HG03025 (cell line): ENCODE measurements around the gene TMEM209.
"Not testable (repeated sequence)": the region's sequence is repeated elsewhere in the genome, so short reads cannot be mapped to it uniquely, and the experiment has no call there.

ENCODE experiments used
- ATAC-seq: cut with Tn5 transposase; IDR thresholded peaks from one replicate; pipeline ENCODE4 v1.9.1; 2021; ENCODE audit warnings: mild to moderate bottlenecking, moderate library complexity; ENCODE audit not compliant: unreplicated experiment, low FRiP score

Gene TMEM209

DNA sequence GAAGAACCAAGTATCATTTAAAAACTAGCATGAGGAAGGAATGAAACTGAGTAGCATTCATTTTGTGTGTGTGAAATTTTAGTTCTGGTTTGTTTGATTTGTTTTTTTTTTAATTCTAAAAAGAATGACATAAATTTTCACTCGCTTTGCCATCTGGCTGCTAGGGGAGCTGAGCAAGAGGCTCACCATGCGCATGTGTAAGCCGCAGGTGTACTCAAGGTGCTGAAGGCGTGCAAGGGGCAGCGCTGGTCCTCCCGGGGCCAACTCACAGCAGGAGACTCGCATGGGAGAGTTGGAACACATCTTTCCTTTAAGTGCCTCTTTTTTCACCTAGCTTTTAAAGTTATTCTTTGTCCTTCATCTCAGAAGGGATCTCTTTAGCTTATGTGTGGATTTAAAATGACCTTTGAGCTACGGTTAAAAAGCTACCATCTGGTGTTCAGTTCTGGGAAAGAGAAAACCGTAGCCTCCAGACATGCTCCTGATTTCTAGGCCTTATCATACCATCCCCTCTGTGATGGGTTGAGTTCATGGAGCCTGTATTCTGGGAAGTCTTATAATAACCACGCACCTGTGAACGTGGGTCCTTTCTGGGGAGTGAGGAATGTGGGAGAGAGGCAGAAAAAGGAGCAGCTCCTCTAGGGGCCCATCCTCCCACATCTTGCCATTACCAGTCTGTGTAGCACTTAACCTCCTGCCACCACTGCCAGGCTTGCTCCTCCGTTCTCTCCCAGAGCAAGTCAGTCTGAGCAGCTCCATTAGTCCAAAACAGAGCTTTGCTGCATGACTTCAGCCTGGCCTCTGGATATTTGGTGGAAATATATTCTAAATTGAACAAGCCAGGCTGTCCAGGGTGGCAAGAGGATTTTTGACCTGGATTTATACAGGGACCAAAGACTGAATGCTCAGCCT is 73.0 kb downstream of the TMEM209 start:
- ATAC-seq, result no peak

DNA sequence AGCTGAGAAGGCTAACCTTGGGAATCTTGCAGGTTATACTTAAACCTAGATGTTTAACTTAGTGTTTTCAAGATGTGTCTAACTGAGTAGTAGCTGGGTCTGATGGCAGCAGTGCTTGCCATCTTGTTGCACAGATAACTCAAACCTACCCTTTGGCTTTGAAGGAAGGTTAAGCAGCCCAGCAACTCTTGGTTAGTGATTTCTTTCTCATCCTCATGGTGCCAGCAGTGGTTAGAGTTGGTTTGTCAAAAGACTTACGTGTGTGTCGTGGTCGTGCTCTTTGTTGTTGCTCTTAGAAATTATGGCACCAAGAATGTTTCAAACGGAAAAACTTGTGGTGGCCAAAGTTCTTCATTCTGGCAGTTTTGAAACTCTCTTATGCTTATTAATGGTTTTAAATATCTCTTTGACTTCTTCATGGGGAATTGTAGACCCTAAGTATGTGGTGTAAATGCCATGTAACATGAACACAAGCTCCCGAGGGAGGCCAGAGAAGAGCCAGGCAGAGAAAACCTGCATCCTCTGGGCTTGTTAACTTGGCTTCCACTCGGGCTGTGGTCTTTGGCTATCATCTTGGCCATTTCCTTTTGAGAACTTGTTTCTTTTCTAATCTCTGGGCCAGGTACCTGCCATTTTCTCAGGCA is 73.9 kb downstream of the TMEM209 start:
- no peak for ATAC-seq

DNA sequence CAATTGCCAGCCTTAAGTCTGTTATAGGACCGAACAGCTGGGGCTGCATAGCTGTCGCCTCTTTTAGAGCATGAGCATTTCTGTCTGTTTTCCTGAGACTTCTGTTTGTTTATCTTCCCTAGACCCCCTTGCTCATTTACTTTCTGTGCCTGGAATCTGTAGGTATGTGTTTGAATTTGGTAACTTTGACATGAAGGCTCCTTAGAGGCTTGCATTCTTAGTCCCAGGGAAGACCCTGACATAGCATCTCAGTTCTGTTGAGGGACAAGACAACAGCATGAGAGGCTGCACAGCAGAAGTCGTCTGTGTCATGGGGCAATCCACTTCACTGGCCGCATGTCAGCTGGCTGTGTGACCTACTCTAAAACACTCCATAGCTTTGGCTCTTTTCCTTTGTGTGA is 76.2 kb downstream of the TMEM209 start:
- no peak for ATAC-seq

DNA sequence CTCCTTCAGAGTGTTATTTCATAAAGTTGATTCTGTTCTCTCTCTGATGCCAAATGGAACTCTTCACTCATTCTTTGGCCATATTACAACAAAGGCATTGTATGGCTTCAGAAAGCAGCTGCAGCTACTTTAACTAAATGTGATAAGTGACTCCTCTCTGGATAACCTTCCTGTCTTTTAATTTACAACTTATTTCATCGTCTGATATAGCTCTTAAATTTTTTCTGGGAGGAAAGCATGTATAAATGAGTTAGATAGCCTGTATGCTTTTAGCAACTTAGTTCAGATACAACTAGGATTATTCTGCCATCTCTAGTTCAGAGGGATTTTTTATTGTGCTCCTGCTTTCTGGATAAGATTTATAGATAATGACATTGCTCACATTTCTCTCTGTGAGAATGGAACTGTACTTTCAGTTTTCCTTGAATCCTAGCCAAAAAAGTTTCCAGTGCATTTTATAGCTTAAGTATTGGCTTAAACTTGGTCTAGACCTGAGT is 77.3 kb downstream of the TMEM209 start:
- no peak for ATAC-seq

DNA sequence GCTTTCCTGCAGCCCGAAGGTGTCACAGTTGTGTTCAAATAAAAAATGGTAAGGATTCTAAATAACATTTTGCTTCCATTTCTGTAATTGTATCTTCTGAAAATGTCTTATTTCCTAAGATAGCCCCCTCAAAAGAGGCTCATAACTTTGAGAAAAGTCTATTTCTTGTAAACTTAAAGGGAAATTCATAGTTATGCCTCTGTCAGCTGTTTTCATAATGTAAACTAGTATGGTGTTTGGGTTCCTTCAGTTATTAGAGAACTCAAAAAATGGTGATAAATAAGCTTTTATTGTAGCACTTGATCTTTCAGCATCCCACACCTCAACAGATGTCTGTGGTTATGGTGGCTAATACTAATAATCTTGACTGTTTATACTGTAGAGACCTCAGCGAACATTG is 77.8 kb downstream of the TMEM209 start:
- ATAC-seq, result no peak

DNA sequence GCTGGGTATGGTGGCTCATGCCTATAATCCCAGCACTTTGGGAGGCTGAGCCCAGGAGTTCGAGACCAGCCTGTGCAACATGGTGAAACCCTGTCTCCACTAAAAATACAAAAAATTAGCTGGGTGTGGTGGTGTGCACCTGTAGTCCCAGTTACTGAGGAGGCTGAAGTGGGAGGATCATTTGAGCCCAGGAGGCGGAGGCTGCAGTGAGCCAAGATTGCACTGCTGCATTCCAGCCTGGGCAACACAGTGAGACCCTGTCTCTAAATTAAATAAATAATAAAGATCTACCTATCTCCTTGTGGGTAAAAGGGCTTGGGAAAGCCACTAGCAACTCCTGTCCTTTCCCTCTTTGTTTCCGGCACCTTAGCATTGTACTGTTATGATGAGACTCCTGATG is 78.4 kb downstream of the TMEM209 start:
- not testable (repeated sequence) for ATAC-seq

DNA sequence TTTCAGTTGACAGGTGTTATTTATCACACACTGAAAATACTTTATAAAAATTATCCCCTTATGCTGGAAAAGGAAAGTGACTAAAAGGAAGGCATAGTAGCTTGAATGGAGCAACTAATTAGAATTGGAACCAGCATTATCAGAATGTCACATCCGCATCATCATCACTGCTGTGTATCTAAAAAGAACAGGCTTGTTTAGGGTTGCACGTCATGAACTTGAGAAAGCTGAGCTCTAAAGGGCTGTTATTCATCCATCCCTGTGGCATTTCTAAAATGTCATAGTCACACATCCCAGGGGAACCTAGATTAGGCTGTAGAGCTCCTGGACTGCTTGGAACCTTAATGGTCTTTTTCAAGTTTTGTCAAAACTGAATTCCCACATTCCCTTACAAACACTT is 80.5 kb downstream of the TMEM209 start:
- ATAC-seq, result no peak

DNA sequence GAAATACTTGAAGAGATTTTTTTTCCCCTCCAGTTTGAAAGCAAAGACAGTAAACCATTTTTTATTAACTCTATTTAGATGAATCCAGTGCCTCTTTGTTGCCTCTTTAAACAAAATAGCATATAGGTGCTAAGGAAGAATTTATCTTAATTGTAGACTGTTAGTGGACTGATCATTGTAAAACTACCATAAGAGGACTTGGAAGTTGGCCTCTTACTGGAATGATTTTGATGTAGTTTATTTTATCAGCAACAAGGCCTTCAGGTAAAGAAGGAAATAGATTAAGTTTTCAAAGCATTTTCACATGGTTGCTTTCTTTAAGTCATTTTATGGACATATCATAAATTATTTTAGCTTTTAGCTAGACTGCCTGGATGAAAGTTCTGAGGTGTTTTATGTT is 81.7 kb downstream of the TMEM209 start:
- no peak for ATAC-seq

DNA sequence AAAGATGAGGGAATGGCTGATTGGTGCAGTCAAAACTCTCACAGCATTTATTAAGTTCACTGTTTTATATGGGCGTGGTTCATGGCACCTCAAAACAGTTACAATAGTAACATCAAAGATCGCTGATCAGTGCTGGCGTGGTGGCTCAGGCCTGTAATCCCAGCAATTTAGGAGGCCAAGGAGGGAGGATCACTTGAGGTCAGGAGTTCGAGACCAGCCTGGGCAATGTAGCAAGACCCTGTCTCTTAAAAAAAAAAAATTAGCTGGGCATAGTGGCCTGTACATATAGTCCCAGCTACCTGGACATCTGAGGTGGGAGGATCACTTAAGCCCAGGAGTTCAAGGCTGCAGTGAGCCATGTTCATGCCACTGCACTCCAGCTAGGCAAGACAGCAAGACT is 86.4 kb downstream of the TMEM209 start:
- no peak for ATAC-seq

DNA sequence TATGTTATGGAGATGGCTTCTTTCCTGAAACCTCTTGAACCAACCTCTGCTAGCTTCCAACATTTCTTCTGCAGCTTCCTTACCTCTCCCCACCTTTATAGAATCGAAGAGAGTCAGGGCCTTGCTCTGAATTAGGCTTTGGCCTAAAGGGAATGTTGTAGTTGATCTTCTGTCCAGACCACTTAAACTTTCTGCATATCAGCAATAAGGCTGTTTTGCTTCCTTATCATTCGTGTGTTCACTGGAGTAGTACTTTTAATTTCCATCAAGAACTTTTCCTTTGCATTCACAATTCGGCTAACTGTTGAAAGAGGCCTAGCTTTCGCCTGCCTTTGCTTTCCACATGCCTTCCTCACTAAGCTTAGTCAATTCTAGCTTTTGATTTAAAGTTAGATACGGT is 86.9 kb downstream of the TMEM209 start:
- no peak for ATAC-seq

DNA sequence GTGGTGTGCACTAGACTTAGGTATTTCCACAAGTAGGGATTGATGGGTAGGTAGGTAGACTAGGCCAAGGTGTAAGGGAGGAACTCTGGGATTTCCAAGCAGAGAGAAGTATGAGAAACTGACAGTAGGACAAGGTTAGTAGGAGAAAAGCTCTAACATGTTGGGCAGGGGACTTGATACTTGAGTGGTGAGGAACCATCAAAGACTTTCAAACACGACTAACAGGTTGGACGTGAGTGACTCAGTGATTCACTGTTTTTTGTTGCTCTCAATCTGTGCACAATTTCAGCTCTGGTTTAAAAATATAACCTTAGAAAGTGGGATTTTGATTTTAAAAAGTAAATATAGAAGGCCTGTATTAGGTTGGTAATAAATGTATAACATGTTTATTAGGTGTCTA is 90.4 kb downstream of the TMEM209 start:
- ATAC-seq, result no peak
